Hair follicular keratinocyte (primary cell): ENCODE data around the gene CREB3L2. TPM values are rescaled to one million over a fixed set of nuclear protein-coding genes. Genes with fewer than 3 reads are reported as not detected.

Source experiments
- total RNA-seq: library from RNA; depleted of rRNA; stranded (reverse); fragments of >200 nt; gene quantifications from 2 replicates; pipeline ENCODE4 v1.2.3, GENCODE V29; 2015

The CREB3L2 gene, protein sequence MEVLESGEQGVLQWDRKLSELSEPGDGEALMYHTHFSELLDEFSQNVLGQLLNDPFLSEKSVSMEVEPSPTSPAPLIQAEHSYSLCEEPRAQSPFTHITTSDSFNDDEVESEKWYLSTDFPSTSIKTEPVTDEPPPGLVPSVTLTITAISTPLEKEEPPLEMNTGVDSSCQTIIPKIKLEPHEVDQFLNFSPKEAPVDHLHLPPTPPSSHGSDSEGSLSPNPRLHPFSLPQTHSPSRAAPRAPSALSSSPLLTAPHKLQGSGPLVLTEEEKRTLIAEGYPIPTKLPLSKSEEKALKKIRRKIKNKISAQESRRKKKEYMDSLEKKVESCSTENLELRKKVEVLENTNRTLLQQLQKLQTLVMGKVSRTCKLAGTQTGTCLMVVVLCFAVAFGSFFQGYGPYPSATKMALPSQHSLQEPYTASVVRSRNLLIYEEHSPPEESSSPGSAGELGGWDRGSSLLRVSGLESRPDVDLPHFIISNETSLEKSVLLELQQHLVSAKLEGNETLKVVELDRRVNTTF
- 16.3 and 19.9 TPM in 2 replicates for total RNA-seq

DNA sequence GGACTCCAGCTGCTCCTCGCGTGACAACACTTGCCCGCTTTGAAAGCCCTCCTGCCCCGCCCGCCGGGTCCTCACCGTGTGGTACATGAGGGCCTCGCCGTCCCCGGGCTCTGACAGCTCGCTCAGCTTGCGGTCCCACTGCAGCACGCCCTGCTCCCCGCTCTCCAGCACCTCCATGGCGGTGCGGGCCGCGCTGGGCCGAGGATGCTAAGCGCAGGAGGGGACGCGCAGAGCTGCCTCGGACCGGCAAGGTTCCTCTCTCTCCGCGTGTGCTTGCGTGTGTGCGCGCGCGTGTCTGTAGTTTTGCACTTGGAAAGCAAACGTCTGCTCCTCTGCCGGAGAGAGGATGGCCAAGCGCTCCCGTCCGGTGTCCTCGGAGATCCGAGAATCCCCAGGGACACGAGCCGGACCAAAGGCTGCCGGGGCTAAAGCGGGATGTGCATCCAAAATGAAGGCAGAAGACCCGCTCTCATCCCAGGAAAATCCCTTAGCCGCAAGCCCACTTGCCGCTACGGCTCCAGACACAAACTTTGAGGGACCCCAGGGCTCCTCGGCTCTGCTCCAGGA is at the start of gene CREB3L2:
Gene CREB3L2 (minus strand): TSS at position 558 of the 567 bp plus-strand sequence. CDS start 381 bp downstream, at position 177.

GRCh38 chr7:137846827-137847567 is 154.9 kb downstream of the CREB3L2 start, which contains the start of gene DGKI:
Gene DGKI, minus strand, starts transcription at chr7:137846974.

Other genes starting within 250 kb of the CREB3L2 start
- under 0.01 TPM in 1 of 2 replicates, not detected in the other for gene DGKI, start 155.1 kb downstream of the CREB3L2 start, total RNA-seq
- not detected in 2 replicates for gene AKR1D1, start 74.4 kb upstream of the CREB3L2 start, total RNA-seq